ENCODE results near the gene ATG7. TPM values are rescaled to one million over a fixed set of nuclear protein-coding genes. Genes with fewer than 3 reads are reported as not detected.

ATG7 gene
- total RNA-seq, 1 experiment from 2014 or later = 25.7 TPM

DNA sequence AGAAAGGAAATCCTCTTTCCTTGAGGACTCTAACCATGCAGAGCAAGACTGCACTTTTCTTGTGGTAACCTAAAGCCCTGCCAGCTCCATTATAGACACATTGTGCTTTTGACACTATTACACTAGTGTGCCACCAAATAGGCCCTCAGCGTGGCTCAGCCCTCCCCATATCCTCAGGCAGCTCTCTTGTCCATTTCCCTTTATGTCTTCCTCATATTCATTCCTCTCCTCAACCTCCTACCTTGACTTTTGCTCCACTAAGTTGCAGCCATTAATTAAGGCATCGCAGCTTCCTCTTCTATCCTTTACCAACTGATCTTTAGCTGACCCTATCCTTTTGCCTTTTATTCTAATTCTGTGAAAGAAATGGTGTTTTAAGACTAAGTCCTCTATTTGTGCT is 3.7 kb downstream of the ATG7 start:
- Histone ChIP-seq H3K4me1 (no peaks in the 10 kb centered on the region), H3K36me3 (peaks cover 6% of the 10 kb centered on the region; the same call in 1 of the 2 replicates), H3K4me3 (no peak overlapping the region), H3K9me3 (replicated peaks) (no peaks in the 10 kb centered on the region), H3K27me3 (no peaks in the 10 kb centered on the region), H3K27ac (no peak overlapping the region)
- DNase-seq = no peak

DNA sequence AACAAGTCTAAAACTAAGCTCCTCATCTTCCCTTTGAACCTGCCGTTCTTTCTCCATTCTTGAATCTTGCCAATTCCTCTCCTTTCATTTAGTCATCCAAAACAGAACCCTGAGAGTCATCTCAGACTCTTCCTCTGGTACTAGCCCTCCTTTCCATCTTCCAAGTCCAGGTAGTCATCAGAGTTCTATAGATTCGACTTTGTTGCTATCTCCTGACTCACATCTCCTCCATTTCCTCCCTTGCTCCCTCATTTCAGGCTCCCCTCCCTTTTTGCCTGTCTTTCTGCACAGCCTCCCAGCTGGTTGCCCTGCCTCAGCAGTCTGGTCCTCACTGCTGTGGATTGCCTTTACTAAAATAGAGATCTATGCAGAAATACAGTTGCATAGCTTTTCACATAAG is 4.7 kb downstream of the ATG7 start:
- H3K27me3 ChIP-seq = no peaks in the 10 kb centered on the region
- no peaks in the 10 kb centered on the region for H3K4me1 ChIP-seq
- DNase-seq = no peak
- H3K27ac ChIP-seq = no peak overlapping the region
- H3K4me3 ChIP-seq = no peak overlapping the region
- no peaks in the 10 kb centered on the region for H3K9me3 ChIP-seq (replicated peaks)
- peaks cover 10% of the 10 kb centered on the region; the same call in 1 of the 2 replicates for H3K36me3 ChIP-seq

DNA sequence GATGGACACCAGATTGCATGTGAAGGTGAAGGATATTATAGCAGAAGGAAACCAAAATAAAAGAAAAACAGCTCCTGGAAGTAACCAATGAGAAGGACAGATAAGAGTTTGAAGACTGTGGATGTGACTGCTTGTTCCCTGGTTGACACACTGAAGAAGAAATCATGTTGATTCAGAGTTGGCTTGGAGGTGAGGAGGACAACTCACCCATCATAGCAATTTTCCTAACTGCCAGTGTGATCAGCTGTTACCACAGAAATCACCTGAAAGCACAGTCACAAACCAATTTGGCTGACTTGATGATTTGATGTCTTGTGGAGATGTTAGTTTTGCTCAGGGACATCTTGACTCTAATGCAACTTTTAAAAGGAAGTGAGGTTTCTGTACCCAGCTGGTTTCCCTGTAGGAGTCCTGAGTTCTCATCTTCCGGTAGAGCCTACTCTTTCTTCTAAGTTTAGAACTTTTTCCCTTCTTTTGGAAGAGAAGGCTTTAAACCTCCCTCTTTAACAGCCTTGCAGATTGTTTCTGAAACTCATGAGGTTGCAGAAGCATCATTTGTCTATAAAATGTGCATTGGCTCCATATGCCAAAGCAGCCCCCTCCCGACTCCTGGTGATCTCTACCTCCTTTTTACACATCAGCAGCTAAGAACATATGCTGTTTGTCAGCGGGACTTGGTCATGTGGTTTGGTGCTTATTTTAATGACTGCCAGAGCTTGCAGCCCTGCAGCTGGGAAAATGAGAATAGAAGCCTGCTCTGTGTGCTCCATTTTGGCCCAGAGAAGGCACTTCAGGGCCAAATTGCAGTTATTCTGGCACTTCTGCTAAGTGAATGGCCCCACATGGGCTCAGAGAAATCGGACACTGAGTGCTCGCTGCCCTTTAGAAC is 10.3 kb downstream of the ATG7 start:
- peaks cover 20% of the 10 kb centered on the region for H3K36me3 ChIP-seq
- H3K4me1 ChIP-seq = peaks cover 2% of the 10 kb centered on the region; the same call in 1 of the 2 replicates
- no peaks in the 10 kb centered on the region for H3K9me3 ChIP-seq (replicated peaks)
- H3K27ac ChIP-seq = no peak overlapping the region
- no peak overlapping the region for H3K4me3 ChIP-seq
- no peak for DNase-seq
- no peaks in the 10 kb centered on the region for H3K27me3 ChIP-seq

DNA sequence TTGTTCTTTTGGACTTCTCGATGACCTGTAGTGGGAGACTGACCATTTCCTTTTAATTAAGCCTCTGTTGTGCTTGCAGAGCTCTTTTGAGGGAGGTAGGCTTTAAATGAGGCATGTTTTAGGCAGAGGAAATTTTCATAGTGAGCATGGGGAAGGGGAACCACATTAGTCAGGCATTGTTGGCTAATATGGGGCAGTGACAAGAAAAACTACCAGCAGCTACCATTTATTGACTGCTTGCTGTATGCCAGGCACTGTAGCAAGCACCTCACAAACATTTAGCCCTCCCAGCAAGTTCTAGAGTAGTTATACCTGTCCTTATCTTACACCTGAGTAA is 10.9 kb downstream of the ATG7 start:
- H3K27ac ChIP-seq = no peak overlapping the region
- H3K36me3 ChIP-seq = peaks cover 20% of the 10 kb centered on the region
- H3K9me3 ChIP-seq (replicated peaks) = no peaks in the 10 kb centered on the region
- H3K27me3 ChIP-seq = no peaks in the 10 kb centered on the region
- H3K4me1 ChIP-seq = peaks cover 8% of the 10 kb centered on the region
- H3K4me3 ChIP-seq = no peak overlapping the region
- DNase-seq = no peak

DNA sequence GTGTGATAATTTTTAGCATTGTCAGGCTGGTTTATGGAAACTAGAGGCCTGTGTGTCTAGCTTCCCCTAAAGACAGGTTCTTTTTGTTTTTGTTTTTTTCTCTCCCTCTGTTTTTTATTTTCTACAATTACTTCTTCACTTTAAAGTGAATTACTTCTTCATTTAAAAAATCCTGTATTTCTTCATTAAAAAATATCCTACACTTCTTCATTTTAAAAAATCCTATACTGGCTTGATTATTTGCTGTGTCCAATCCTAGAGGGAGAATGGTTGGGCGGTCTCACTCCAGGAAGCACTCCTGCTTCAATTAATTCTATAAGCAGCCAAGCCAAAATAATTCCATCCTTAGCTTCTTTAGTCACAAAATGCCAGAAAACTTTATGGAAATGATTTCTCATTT is 11.8 kb downstream of the ATG7 start:
- H3K36me3 ChIP-seq = peaks cover 20% of the 10 kb centered on the region
- H3K4me1 ChIP-seq = peaks cover 17% of the 10 kb centered on the region

DNA sequence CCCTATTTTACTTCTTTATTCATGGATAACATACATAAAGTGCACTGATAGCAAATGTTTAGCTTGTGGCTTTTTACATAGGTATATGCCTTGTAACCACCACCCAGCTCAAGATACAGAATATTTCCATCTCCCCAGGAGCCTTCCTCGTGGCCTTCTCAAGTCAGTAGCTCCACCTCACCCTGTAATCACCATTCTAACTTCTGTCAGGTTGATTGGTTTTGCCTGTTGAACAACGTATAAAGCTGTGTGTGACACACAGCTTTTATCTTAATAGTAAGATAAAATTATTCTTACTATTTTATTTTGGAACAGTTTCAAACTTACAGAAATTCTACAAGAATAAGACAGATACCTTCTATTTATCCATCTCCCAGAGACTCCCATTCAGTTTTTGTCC is 13.3 kb downstream of the ATG7 start:
- no peak overlapping the region for H3K27ac ChIP-seq
- peaks cover 17% of the 10 kb centered on the region for H3K36me3 ChIP-seq
- peaks cover 27% of the 10 kb centered on the region for H3K4me1 ChIP-seq

More for the DNA sequence above, 11.8 kb downstream of the ATG7 start:
- H3K4me3 ChIP-seq = no peak overlapping the region
- DNase-seq = no peak
- no peak overlapping the region for H3K27ac ChIP-seq
- H3K9me3 ChIP-seq (replicated peaks) = no peaks in the 10 kb centered on the region
- no peaks in the 10 kb centered on the region for H3K27me3 ChIP-seq

DNA sequence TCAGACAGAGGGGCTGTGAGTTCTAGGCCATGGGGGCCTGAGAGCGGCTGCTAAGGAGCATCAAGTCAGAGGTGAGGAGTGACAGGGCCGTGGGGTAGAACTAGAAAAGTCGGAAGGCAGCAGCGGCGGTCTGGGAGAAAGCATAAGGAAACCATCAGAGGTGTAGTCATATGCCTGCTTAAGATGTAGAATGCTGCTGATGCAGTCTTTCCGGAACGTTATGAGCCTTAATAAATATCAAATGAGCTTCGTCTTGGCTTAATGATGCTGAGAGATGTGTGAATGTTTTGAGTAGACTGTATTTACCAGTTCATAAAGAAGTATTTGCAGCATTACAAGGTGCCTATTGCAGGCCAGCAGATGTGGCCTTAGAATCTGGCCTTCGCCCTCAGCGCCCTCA is 15.2 kb downstream of the ATG7 start:
- Histone ChIP-seq H3K4me3 (no peak overlapping the region), H3K4me1 (peaks cover 37% of the 10 kb centered on the region)
- DNase-seq = no peak

More for the DNA sequence above, 13.3 kb downstream of the ATG7 start:
- Histone ChIP-seq H3K27me3 (no peaks in the 10 kb centered on the region), H3K4me3 (no peak overlapping the region), H3K9me3 (replicated peaks) (no peaks in the 10 kb centered on the region)
- DNase-seq = no peak

DNA sequence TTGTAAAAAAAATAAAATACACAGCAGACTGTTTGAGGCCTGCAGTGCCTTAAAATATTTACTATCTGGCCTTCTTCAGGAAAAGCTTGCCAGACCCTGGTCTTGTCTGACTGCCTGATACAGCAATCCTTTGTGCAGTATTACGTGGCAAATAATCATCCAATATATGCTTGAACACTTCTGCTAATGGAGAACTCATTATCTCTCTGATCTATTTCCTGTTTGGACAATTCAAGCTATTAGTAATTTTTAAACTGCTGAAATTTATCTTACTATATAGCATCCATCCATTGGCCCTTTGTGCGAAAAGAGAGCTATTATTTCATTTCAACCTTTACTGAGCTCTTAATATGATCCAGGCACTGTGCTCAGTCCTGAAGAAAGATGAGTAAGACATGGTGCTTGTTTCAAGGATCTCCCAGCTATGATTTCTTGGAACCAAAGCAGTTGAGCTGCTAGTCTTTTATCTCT is 15.9 kb downstream of the ATG7 start:
- Histone ChIP-seq H3K4me1 (peaks cover 37% of the 10 kb centered on the region), H3K27me3 (no peaks in the 10 kb centered on the region), H3K4me3 (peak overlapping the region; percentile 9; the same call in 1 of the 2 replicates), H3K36me3 (peaks cover 2% of the 10 kb centered on the region; the same call in 1 of the 2 replicates), H3K27ac (peak overlapping the region; percentile 75), H3K9me3 (replicated peaks) (no peaks in the 10 kb centered on the region)
- no peak for DNase-seq

More for the DNA sequence above, 15.2 kb downstream of the ATG7 start:
- peaks cover 6% of the 10 kb centered on the region for H3K36me3 ChIP-seq
- H3K9me3 ChIP-seq (replicated peaks) = no peaks in the 10 kb centered on the region
- H3K27ac ChIP-seq = no peak overlapping the region; the same call in 1 of the 2 replicates
- no peaks in the 10 kb centered on the region for H3K27me3 ChIP-seq

DNA sequence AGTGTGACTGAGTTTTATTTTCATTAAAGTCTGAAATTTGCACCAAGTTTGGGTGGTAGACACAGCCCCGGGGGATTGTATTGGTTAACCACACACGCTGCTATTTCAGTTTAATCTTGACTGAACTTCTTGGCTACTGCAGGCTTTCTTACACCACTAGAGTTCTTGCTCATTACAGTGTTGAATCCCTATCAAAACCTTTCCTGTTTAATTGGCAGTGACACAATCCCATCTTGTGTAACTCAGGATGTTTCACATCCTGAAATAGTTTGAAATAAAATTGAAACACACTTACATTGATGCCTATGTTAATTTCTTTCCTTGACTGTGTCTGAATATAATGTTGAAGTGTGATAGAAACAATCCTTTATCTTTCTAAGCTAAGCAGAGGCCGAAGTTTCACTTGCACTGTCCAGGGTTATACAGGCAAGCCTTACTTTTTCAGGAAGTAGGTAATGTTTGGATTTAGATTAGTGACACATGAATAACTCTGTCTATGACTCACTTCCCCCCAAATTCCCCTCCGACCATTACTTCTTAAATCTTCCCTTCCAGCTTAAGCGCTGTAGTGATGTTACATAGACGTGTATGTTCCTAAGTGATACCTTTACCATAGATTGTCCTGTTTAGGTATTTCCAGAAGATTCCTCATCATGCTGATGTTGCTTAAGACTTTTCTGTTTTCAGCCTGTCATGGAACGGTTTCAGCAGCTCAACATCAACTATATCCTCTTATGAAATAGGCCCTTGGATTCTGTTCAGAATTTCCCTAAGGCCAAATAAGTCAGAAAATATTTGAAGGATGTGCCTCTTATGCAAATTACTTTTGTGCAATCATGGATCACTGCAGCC is 16.8 kb downstream of the ATG7 start:
- DNase-seq = peak; percentile 28 to 78
- peaks cover 37% of the 10 kb centered on the region for H3K4me1 ChIP-seq
- H3K9me3 ChIP-seq (replicated peaks) = no peaks in the 10 kb centered on the region
- H3K27me3 ChIP-seq = no peaks in the 10 kb centered on the region
- peaks cover 2% of the 10 kb centered on the region; the same call in 1 of the 2 replicates for H3K36me3 ChIP-seq
- peak overlapping the region; percentile 9; the same call in 1 of the 2 replicates for H3K4me3 ChIP-seq
- H3K27ac ChIP-seq = peak overlapping the region; percentile 75

DNA sequence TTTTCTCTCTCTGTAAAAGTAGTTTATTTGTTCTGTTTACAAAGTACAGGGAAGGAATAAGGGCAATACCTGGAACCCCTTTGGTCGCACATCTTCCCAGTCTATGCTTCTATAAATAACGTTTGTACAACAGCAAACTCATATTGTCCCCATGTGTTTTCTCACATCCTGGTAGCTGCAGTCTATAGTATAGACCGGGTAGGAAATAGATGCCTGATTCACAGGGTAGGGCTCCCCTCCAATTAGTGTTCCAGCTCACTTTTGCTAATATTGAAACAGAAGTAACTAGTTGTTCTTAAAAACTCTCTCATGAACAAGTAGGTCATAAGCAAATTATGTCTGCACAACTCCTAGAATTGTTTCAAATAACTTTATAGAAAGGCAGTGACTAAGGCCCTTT is 17.7 kb downstream of the ATG7 start:
- H3K27ac ChIP-seq = peak overlapping the region; percentile 75
- H3K4me1 ChIP-seq = peaks cover 37% of the 10 kb centered on the region
- no peak overlapping the region for H3K4me3 ChIP-seq
- H3K27me3 ChIP-seq = no peaks in the 10 kb centered on the region
- no peak for DNase-seq
- no peaks in the 10 kb centered on the region for H3K36me3 ChIP-seq
- no peaks in the 10 kb centered on the region for H3K9me3 ChIP-seq (replicated peaks)

DNA sequence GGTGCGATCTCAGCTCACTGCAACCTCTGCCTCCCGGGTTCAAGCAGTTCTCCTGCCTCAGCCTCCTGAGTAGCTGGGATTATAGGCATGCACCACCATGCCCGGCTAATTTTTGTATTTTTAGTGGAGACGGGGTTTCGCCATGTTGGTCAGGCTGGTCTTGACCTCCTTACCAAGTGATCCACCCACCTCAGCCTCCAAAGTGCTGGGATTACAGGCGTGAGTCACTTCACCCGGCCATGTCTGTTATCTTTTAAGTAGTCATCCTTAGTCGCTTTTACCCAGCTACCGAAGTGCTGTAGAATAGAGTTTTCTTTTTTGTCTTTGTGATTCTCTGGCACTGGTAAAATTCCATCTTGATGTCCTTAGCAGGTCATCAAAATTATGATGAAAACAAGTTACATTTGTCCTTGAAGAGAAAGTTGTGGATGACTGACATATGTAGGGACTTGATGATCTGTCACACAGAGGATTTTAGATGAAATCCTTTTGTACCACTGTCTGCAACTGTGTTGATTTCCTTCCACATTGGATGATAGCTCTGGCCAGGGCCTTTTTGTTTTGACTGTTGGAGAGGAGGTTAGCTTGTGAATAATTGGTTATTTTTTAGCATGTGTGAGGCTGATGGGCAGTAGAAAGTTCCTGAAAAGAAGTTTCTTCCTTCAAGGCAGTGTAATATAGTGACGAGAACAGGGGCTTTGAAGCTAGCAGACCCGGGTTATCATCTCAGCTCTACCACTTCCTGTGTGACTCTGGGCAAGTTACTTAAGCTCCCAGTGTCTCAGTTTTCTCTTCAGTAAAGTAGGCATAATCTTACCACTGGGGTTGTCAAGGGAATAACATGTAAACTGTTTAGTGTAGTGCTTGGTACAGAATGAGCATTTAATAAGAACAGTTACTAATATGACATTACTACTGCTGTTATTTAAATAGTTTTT is 18.8 kb downstream of the ATG7 start:
- H3K4me1 ChIP-seq = peaks cover 37% of the 10 kb centered on the region
- DNase-seq = no peak

DNA sequence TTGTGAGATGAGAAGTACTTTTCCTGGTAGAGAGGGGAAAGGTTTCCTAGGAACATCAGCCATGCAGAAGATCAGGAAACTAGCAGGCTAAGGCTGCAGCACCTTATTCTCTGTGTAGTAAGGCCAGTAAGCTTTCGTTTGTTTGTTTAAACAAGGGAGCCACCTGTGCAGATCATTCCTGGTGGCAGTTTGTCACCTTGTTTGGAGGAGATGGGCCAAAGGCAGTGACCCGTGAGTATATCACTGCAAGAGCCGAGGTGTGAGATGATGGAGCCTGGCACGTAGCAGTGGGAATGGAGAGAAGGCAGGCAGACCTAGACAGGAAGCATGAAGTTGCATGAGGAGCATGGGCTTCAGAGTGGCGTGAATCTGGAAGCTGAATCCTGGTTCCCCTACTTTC is 19.6 kb downstream of the ATG7 start:
- Histone ChIP-seq H3K36me3 (no peaks in the 10 kb centered on the region), H3K4me3 (no peak overlapping the region), H3K27me3 (no peaks in the 10 kb centered on the region), H3K4me1 (peaks cover 37% of the 10 kb centered on the region), H3K27ac (no peak overlapping the region), H3K9me3 (replicated peaks) (no peaks in the 10 kb centered on the region)
- peak in 1 of 2 experiments; percentile 38 for DNase-seq

More for the DNA sequence above, 18.8 kb downstream of the ATG7 start:
- no peak overlapping the region for H3K4me3 ChIP-seq
- H3K27ac ChIP-seq = no peak overlapping the region
- H3K9me3 ChIP-seq (replicated peaks) = no peaks in the 10 kb centered on the region
- no peaks in the 10 kb centered on the region for H3K36me3 ChIP-seq
- no peaks in the 10 kb centered on the region for H3K27me3 ChIP-seq

DNA sequence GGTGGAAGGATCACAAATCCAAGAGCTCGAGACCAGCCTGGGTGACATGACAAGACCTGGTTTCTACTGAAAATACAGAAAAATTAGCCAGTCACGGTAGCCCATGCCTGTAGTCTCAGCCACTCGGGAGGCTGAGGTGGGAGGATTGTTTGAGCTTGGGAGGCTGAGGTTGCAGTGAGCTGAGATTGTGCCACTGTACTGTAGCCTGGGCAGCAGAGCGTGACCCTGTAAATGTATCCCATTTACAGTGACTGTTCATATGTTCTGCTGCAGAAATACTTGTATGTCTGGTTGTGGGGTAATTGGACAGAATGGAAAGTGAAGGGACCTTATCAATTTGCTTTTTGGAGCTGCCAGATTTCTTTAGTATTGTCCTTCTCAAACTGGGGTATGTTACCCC is 24.9 kb downstream of the ATG7 start:
- Histone ChIP-seq H3K9me3 (replicated peaks) (no peaks in the 10 kb centered on the region), H3K36me3 (peaks cover 16% of the 10 kb centered on the region), H3K27ac (no peak overlapping the region), H3K4me3 (no peak overlapping the region), H3K4me1 (no peaks in the 10 kb centered on the region), H3K27me3 (no peaks in the 10 kb centered on the region)
- DNase-seq = no peak

DNA sequence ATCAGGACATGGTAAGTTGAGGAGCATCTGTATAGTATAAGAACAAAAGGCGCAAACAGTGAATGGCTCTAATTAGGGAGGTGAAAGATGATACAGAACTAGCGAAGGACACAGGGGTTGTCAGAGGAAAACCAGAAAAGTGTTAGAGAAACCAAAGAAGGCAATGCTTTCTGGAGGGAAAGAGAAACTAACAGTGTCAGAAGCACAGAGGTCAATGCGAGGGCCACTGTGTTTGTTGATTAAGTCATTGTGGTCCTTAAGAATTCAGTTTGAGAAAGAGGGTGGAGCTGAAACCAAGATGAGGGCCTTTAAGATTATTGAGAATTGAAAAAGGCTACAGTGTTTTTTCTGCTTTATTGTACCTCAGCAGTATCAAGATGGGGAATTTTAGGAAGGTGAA is 28.8 kb downstream of the ATG7 start:
- H3K9me3 ChIP-seq (replicated peaks) = no peaks in the 10 kb centered on the region
- H3K27ac ChIP-seq = no peak overlapping the region
- H3K36me3 ChIP-seq = peaks cover 20% of the 10 kb centered on the region

More for the DNA sequence above, 28.8 kb downstream of the ATG7 start:
- H3K27me3 ChIP-seq = no peaks in the 10 kb centered on the region
- no peaks in the 10 kb centered on the region for H3K4me1 ChIP-seq
- DNase-seq = no peak
- H3K4me3 ChIP-seq = no peak overlapping the region
